Spleen (tissue), 11 donors: ENCODE data around the gene NTN1. TPM values are rescaled to one million over a fixed set of nuclear protein-coding genes. Genes with fewer than 3 reads are reported as not detected.

Experiments
- DNase-seq: peaks from one replicate; pipeline ENCODE4 v3.0.0-alpha.2; 2020
- H3K27ac ChIP-seq, 8 donors: fragments of 200-600 bp; sonication (generic) in 7 of 8; 1 replicate in 4 of 8; 2 replicates in 4 of 8; pipeline versions ENCODE4 v1.5.0 to v1.8.0; 2016 to 2021; ENCODE audit warnings: inconsistent platforms in 4 of 8, mild to moderate bottlenecking in 4 of 8, moderate library complexity in 1 of 8
- H3K27me3 ChIP-seq, 7 donors: fragments of 200-600 bp; sonication (generic) in 6 of 7; replicated peaks in 1 of 7; 1 replicate in 4 of 7; 2 replicates in 3 of 7; pipeline versions ENCODE4 v1.5.0 to v1.8.0; 2016 to 2021; ENCODE audit warnings: inconsistent platforms in 3 of 7, mild to moderate bottlenecking in 1 of 7
- H3K36me3 ChIP-seq, 6 donors: fragments of 200-600 bp; sonication (generic) in 5 of 6; 1 replicate in 4 of 6; 2 replicates in 2 of 6; pipeline versions ENCODE4 v1.5.0 to v1.8.0; 2016 to 2021; ENCODE audit warnings: inconsistent platforms in 2 of 6
- H3K4me1 ChIP-seq, 6 donors: fragments of 200-600 bp; sonication (generic) in 5 of 6; 1 replicate in 3 of 6; 2 replicates in 3 of 6; pipeline versions ENCODE4 v1.5.0 to v1.8.0; 2016 to 2021; ENCODE audit warnings: inconsistent platforms in 3 of 6
- H3K4me3 ChIP-seq, 8 donors: fragments of 200-600 bp; sonication (generic) in 7 of 8; 1 replicate in 4 of 8; 2 replicates in 4 of 8; pipeline versions ENCODE4 v1.5.0 to v1.8.0; 2016 to 2021; ENCODE audit warnings: inconsistent platforms in 4 of 8, mild to moderate bottlenecking in 4 of 8, moderate library complexity in 2 of 8
- H3K9me3 ChIP-seq, 8 donors: fragments of 200-600 bp; sonication (generic) in 7 of 8; 1 replicate in 4 of 8; 2 replicates in 4 of 8; pipeline versions ENCODE4 v1.5.0 to v1.8.0; 2016 to 2021; ENCODE audit warnings: inconsistent platforms in 4 of 8
- POLR2A ChIP-seq, 3 donors: fragments of 450-650 bp; IDR thresholded peaks; one replicate each; pipeline ENCODE4 v1.5.1; 2017; ENCODE audit warnings: antibody characterized with exemption in 3 of 3, mild to moderate bottlenecking in 1 of 3
- POLR2AphosphoS5 ChIP-seq, 3 donors: sonication (generic); formaldehyde crosslinking; IDR thresholded peaks; one replicate each; pipeline ENCODE4 v1.5.1; 2017; ENCODE audit warnings: antibody characterized with exemption in 3 of 3
- WGBS, 5 donors: extraction: QIAGEN DNeasy Blood & Tissue Kit in 3 of 5; methylation state at CpG; one replicate each; pipeline versions ENCODE4 v1.1.5 to v1.1.7; 2013 to 2018; 5-methylcytosine and 5-hydroxymethylcytosine counted together
- intact Hi-C: fragments of 100-400 bp; cut with DNase I; formaldehyde crosslinking; loops from one replicate; pipeline ENCODE4 v1.15.0; 2023; ENCODE audit warnings: low total_unique reads
- polyA plus RNA-seq, 3 donors: library from polyadenylated mRNA; stranded (reverse); fragments of 200-250 nt; gene quantifications; one replicate each; pipeline ENCODE4 v1.2.1, GENCODE V29; 2013
- total RNA-seq, 7 donors: library from RNA; depleted of rRNA in 3 of 7; stranded (reverse); fragments of >200 nt in 3 of 7; fragmentation: NEBNext Ultra II Directional in 4 of 7; extraction: Animal tissue kit (Norgen Biotek cat#: 25700) in 4 of 7; gene quantifications; one replicate each; pipeline versions ENCODE4 v1.1.0 to v1.2.1, GENCODE V29; 2016 to 2021
- TF ChIP-seq, protein P1 (sequence below), 11 experiments: fragments of 200-600 bp in 7 of 11; fragments of 450-650 bp in 4 of 11; sonication (generic) in 4 of 11; IDR thresholded peaks in 8 of 11; conservative IDR thresholded peaks in 3 of 11; 1 replicate in 7 of 11; 2 replicates in 4 of 11; pipeline versions ENCODE4 v1.4.0 to v1.8.0; 2016 to 2021; ENCODE audit warnings: antibody characterized with exemption in 11 of 11, inconsistent platforms in 4 of 11, mild to moderate bottlenecking in 1 of 11
- donor health status: healthy with polysubstance abuse.
- donor health status: DM: no; HTN: no; CAD: no; lungs with moderate emphysema.
- donor health status: DM: no; HTN: no; CAD: no.
- donor health status: Bipolar disorder and iron deficiency.
- donor health status: healthy.
- donor health status: DM: no; HTN: no; CAD: no.
- donor health status: DM: yes; HTN: yes; CAD: no.

Gene NTN1
- total and polyA plus RNA-seq, 10 donors = 0.07 to 0.43 (median 0.23) TPM; not detected in 2

- DNase-seq = peak; percentile 35
- Histone ChIP-seq H3K4me3 (no peak overlapping the region), H3K9me3 (peaks cover 0 to 5% (median 0%) of the 10 kb centered on the region in 8 donors), H3K4me1 (peaks cover 0 to 7% (median 0%) of the 10 kb centered on the region in 6 donors), H3K27me3 (peaks cover 0 to 6% (median 0%) of the 10 kb centered on the region in 7 donors), H3K27ac (no peak overlapping the region), H3K36me3 (no peaks in the 10 kb centered on the region)
- TF ChIP-seq, protein P1, sequence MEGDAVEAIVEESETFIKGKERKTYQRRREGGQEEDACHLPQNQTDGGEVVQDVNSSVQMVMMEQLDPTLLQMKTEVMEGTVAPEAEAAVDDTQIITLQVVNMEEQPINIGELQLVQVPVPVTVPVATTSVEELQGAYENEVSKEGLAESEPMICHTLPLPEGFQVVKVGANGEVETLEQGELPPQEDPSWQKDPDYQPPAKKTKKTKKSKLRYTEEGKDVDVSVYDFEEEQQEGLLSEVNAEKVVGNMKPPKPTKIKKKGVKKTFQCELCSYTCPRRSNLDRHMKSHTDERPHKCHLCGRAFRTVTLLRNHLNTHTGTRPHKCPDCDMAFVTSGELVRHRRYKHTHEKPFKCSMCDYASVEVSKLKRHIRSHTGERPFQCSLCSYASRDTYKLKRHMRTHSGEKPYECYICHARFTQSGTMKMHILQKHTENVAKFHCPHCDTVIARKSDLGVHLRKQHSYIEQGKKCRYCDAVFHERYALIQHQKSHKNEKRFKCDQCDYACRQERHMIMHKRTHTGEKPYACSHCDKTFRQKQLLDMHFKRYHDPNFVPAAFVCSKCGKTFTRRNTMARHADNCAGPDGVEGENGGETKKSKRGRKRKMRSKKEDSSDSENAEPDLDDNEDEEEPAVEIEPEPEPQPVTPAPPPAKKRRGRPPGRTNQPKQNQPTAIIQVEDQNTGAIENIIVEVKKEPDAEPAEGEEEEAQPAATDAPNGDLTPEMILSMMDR (IDR thresholded peaks at IDR 0.05 in 8 of 11, conservative IDR thresholded peaks at IDR 0.05 in 3 of 11) = no peak
- no peak for TF ChIP-seq POLR2A (IDR thresholded peaks at IDR 0.05)
- TF ChIP-seq POLR2AphosphoS5 (IDR thresholded peaks at IDR 0.05) = no peak
- 64 to 82% (median 81%) methylated on average over 10 of the region's 10 CpGs for WGBS, 5 donors
- intact Hi-C loops = no loop called here
These were observed 174.8 kb downstream of the NTN1 start for GRCh38 chr17:9195961-9196670.

DNA sequence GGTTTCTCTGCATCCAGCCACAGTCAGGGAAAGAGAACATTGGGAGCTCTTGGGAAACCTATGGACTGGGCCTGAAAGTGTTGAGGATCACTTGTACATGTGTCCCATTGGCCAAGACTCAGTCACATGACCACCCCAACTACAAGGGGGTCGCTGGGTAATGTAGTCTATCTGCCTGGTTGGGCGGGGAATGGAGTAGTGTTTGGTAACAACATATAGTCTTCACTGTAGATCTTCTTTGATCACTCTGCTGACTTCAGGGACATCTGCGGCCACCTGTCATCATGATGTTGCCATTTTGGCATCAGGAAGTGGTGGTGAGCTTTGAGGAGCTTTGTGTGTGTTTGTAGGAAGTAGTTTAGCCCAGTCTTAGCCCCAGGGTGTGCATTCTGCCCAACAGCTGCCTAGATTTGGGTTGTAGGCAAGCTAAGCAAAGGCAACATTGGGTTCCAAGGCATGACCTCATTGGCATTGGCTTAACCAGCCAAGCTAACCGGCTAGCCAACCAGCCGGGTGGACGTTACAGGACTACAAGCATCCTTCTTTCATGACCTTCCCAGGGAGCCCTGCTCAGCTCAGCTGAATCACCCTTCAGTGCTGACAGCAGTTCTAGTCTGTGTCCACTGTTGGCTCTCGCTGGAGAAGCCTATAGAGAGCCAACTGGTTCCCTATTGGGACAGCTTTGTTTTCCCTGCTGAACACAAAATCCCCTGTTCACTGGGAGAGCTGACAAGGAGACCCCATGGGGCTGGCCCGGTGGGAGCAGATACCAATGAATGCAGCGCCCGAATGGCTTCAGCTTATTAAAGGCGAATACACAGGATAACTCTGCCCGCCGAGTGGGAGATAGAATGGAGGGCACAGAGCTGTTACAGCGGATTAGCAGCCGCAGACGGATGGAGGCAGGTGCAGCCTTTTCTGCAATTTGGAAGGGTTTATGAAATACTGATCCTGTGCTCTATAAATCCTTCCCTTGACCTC is 178.6 kb downstream of the NTN1 start:
- DNase-seq = peak; percentile 33
- Histone ChIP-seq H3K27ac (no peak overlapping the region), H3K27me3 (peaks cover 0 to 10% (median 0%) of the 10 kb centered on the region in 7 donors), H3K9me3 (peaks cover 0 to 5% (median 0%) of the 10 kb centered on the region in 8 donors), H3K4me3 (no peak overlapping the region), H3K36me3 (no peaks in the 10 kb centered on the region), H3K4me1 (peaks cover 0 to 23% (median 0%) of the 10 kb centered on the region in 6 donors)
- intact Hi-C loops = no loop called here
- WGBS, 5 donors = 79 to 90% (median 89%) methylated on average over 16 of the region's 16 CpGs
- TF ChIP-seq, protein P1 (IDR thresholded peaks at IDR 0.05 in 8 of 11, conservative IDR thresholded peaks at IDR 0.05 in 3 of 11) = no peak
- TF ChIP-seq POLR2A (IDR thresholded peaks at IDR 0.05) (no peak), POLR2AphosphoS5 (IDR thresholded peaks at IDR 0.05) (no peak)

DNA sequence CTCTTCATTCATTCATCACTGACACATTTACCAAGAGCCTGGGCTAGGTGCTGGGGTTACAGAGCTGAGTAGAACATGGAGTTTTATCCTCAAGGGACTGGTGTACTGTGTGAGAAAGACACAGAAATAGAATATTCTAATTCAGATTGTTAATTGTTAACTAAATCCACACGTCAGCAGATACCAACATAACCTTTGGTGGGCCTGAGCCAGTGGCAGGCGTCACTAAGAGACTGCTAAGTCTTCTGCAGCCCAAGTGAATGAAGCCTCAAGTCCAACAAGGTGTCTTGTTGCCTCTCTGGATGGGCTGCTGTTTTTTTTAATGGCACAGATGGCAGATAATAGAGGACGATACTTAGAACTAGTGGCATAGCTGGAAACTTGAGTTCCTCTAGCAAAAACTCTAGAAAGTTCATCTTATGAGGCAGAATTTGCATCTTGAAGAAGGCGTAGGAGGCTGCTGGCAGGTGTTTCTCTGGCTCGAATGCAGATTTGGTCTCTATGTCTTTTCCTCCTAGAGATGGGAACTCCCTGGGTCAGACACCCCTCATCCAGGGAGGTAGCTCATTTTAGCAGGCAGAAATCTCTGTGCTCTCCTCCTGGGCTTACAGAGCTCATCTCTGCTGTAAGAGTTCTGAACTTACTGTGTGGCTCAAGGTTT is 179.5 kb downstream of the NTN1 start:
- WGBS, 5 donors = 58 to 75% (median 70%) methylated on average over 5 of the region's 5 CpGs
- Histone ChIP-seq H3K4me1 (peaks cover 0 to 29% (median 2%) of the 10 kb centered on the region in 6 donors), H3K9me3 (peaks cover 0 to 5% (median 0%) of the 10 kb centered on the region in 8 donors), H3K4me3 (no peak overlapping the region), H3K27me3 (peaks cover 0 to 10% (median 0%) of the 10 kb centered on the region in 7 donors), H3K27ac (no peak overlapping the region), H3K36me3 (no peaks in the 10 kb centered on the region)
- DNase-seq = peak; percentile 1
- intact Hi-C loops = no loop called here
- TF ChIP-seq POLR2AphosphoS5 (IDR thresholded peaks at IDR 0.05) = no peak
- TF ChIP-seq, protein P1 (IDR thresholded peaks at IDR 0.05 in 8 of 11, conservative IDR thresholded peaks at IDR 0.05 in 3 of 11) = no peak
- no peak for TF ChIP-seq POLR2A (IDR thresholded peaks at IDR 0.05)
